H1 (cell line): ENCODE data around the gene PSG3. TPM values are rescaled to one million over a fixed set of nuclear protein-coding genes. Genes with fewer than 3 reads are reported as not detected.
"Not testable (repeated sequence)": the region's sequence is repeated elsewhere in the genome, so short reads cannot be mapped to it uniquely, and the experiment has no call there.

Source experiments
- CTCF ChIA-PET: fragments of 300-600 bp; sonication (Branson Sonifier 250); formaldehyde crosslinking; loops from one replicate; lab custom pipeline; 2021; ENCODE audit not compliant: partially characterized antibody; lab: Charles Lee
- POLR2A ChIA-PET: fragments of 300-600 bp; sonication (Branson Sonifier 250); formaldehyde crosslinking; loops from one replicate; lab custom pipeline; 2021; ENCODE audit warnings: inconsistent platforms; ENCODE audit not compliant: partially characterized antibody; lab: Charles Lee
- DNase-seq, 2 experiments: peaks; one replicate each; pipeline versions ENCODE4 v3.0.0 to v3.0.0-alpha.2; 2010 to 2022; ENCODE audit warnings: low spot score in 2 of 2, low read depth in 1 of 2, mixed read lengths in 1 of 2
- FAIRE-seq: peaks from 2 replicates; lab custom pipeline; 2011; peaks lifted over from hg19 to GRCh38; lab: Jason Lieb, UNC
- H2AFZ ChIP-seq: 2 replicates; pipeline ENCODE4 v1.8.1; 2012; ENCODE audit warnings: low read length, inconsistent platforms
- H2AK5ac ChIP-seq: 2 replicates; pipeline ENCODE4 v1.6.1; 2013; ENCODE audit warnings: low read depth, low read length
- H2BK120ac ChIP-seq: replicated peaks from 2 replicates; pipeline ENCODE3; 2013; ENCODE audit warnings: low read depth, low read length, inconsistent platforms
- H2BK12ac ChIP-seq: 2 replicates; pipeline ENCODE4 v1.6.1; 2013; ENCODE audit warnings: low read depth, low read length
- H2BK15ac ChIP-seq: 2 replicates; pipeline ENCODE4 v1.6.1; 2013; ENCODE audit warnings: low read length
- H2BK20ac ChIP-seq: 2 replicates; pipeline ENCODE4 v1.6.1; 2013; ENCODE audit warnings: low read length
- H2BK5ac ChIP-seq: 2 replicates; pipeline ENCODE4 v1.6.1; 2013; ENCODE audit warnings: low read depth, low read length
- H3K14ac ChIP-seq: 2 replicates; pipeline ENCODE4 v1.6.1; 2013; ENCODE audit warnings: inconsistent platforms; ENCODE audit not compliant: insufficient read length
- H3K18ac ChIP-seq: 2 replicates; pipeline ENCODE4 v1.6.1; 2013; ENCODE audit warnings: low read length; ENCODE audit errors: extremely low read depth
- H3K23ac ChIP-seq: 2 replicates; pipeline ENCODE4 v1.6.1; 2013; ENCODE audit warnings: inconsistent platforms; ENCODE audit not compliant: insufficient read length
- H3K23me2 ChIP-seq: 2 replicates; pipeline ENCODE4 v1.6.1; 2013; ENCODE audit warnings: low read depth, low read length
- H3K27ac ChIP-seq: 2 replicates; pipeline ENCODE4 v1.6.1; 2011; ENCODE audit warnings: low read depth, low read length, inconsistent platforms
- H3K27me3 ChIP-seq, 4 experiments: replicated peaks in 1 of 4; 1 replicate in 1 of 4; 2 replicates in 3 of 4; pipeline versions ENCODE4 v1.6.1 to v1.8.1; 2011 to 2013; ENCODE audit warnings: low read length in 3 of 4, mild to moderate bottlenecking in 3 of 4, inconsistent platforms in 2 of 4, mixed read lengths in 2 of 4, moderate library complexity in 1 of 4; ENCODE audit not compliant: control insufficient read depth in 3 of 4, insufficient read depth in 3 of 4; ENCODE audit errors: extremely low read depth in 1 of 4
- H3K36me3 ChIP-seq, 4 experiments: 2 replicates each; pipeline versions ENCODE4 v1.6.1 to v1.8.1; 2011 to 2013; ENCODE audit warnings: mild to moderate bottlenecking in 4 of 4, low read length in 3 of 4, moderate library complexity in 2 of 4, control low read depth in 1 of 4, inconsistent platforms in 1 of 4; ENCODE audit not compliant: insufficient read depth in 4 of 4, control insufficient read depth in 2 of 4
- H3K4ac ChIP-seq: replicated peaks from 2 replicates; pipeline ENCODE3; 2013; ENCODE audit warnings: low read length, low read depth, mixed read lengths, inconsistent platforms; ENCODE audit not compliant: insufficient read length
- H3K4me1 ChIP-seq, 4 experiments: replicated peaks in 1 of 4; 1 replicate in 1 of 4; 2 replicates in 3 of 4; pipeline versions ENCODE4 v1.6.1 to v1.8.1; 2011 to 2013; ENCODE audit warnings: low read length in 3 of 4, inconsistent platforms in 2 of 4, mixed read lengths in 1 of 4; ENCODE audit not compliant: insufficient read depth in 4 of 4, control insufficient read depth in 3 of 4
- H3K4me2 ChIP-seq, 2 experiments: 2 replicates each; pipeline versions ENCODE4 v1.6.1 to v1.8.1; 2011 to 2013; ENCODE audit warnings: low read depth in 2 of 2, low read length in 2 of 2, control low read depth in 1 of 2, inconsistent platforms in 1 of 2, mild to moderate bottlenecking in 1 of 2; ENCODE audit not compliant: insufficient read depth in 1 of 2
- H3K4me3 ChIP-seq, 4 experiments: fragments of 200-600, 300-600 bp in 1 of 4; sonication (generic), shearing (Covaris generic), sonication (Bioruptor Twin) in 1 of 4; 2 replicates each; pipeline versions ENCODE4 v1.5.1 to v1.8.1; 2011 to 2016; ENCODE audit warnings: low read length in 4 of 4, low read depth in 3 of 4, control low read depth in 2 of 4, inconsistent platforms in 2 of 4, mild to moderate bottlenecking in 2 of 4, mixed read lengths in 1 of 4, moderate library complexity in 1 of 4; ENCODE audit not compliant: insufficient read depth in 2 of 4; ENCODE audit errors: extremely low read depth in 1 of 4
- H3K56ac ChIP-seq: replicated peaks from 2 replicates; pipeline ENCODE3; 2013; ENCODE audit warnings: low read depth, mild to moderate bottlenecking, mixed read lengths, low read length, inconsistent platforms; ENCODE audit not compliant: insufficient read length
- H3K79me1 ChIP-seq: 2 replicates; pipeline ENCODE4 v1.6.1; 2013; ENCODE audit warnings: low read depth, low read length, control low read depth
- H3K79me2 ChIP-seq, 2 experiments: 2 replicates each; pipeline versions ENCODE4 v1.6.1 to v1.8.1; 2012 to 2013; ENCODE audit warnings: low read length in 2 of 2, mild to moderate bottlenecking in 2 of 2, inconsistent platforms in 1 of 2; ENCODE audit not compliant: insufficient read depth in 2 of 2, control insufficient read depth in 1 of 2
- H3K9ac ChIP-seq, 4 experiments: replicated peaks in 1 of 4; 1 replicate in 1 of 4; 2 replicates in 3 of 4; pipeline versions ENCODE4 v1.6.1 to v1.8.1; 2011 to 2013; ENCODE audit warnings: low read depth in 3 of 4, low read length in 3 of 4, control low read depth in 2 of 4, mild to moderate bottlenecking in 2 of 4, moderate library complexity in 2 of 4, inconsistent platforms in 1 of 4; ENCODE audit errors: extremely low read depth in 1 of 4
- H3K9me3 ChIP-seq, 2 experiments: 2 replicates each; pipeline versions ENCODE4 v1.6.1 to v1.8.1; 2012 to 2013; ENCODE audit warnings: mild to moderate bottlenecking in 2 of 2, moderate library complexity in 2 of 2, control low read depth in 1 of 2, inconsistent platforms in 1 of 2, low read depth in 1 of 2, low read length in 1 of 2, mixed read lengths in 1 of 2; ENCODE audit not compliant: insufficient read depth in 2 of 2
- H4K20me1 ChIP-seq, 2 experiments: replicated peaks in 1 of 2; 2 replicates each; pipeline versions ENCODE3 to v1.8.1; 2011 to 2013; ENCODE audit warnings: inconsistent platforms in 2 of 2, low read length in 2 of 2, mild to moderate bottlenecking in 1 of 2; ENCODE audit not compliant: insufficient read depth in 2 of 2, control insufficient read depth in 1 of 2
- H4K5ac ChIP-seq: 2 replicates; pipeline ENCODE4 v1.6.1; 2013; ENCODE audit warnings: low read length, low read depth, mixed read lengths, inconsistent platforms; ENCODE audit not compliant: insufficient read length
- H4K8ac ChIP-seq: 2 replicates; pipeline ENCODE4 v1.8.0; 2013; ENCODE audit warnings: mild to moderate bottlenecking, moderate library complexity, low read length, inconsistent platforms; ENCODE audit not compliant: insufficient read depth; ENCODE audit errors: extremely low read depth
- H4K91ac ChIP-seq: replicated peaks from 2 replicates; pipeline ENCODE3; 2013; ENCODE audit warnings: low read length, mixed read lengths, inconsistent platforms; ENCODE audit not compliant: insufficient read length
- WGBS, 2 experiments: shearing (Covaris generic) in 1 of 2; methylation state at CpG; one replicate each; pipeline versions ENCODE4 v1.1.6 to v1.1.7; 2013 to 2015; ENCODE audit warnings: low lambda C conversion rate in 2 of 2, mixed read lengths in 2 of 2, inconsistent platforms in 1 of 2, low coverage in 1 of 2, missing lambda C conversion rate in 1 of 2; ENCODE audit not compliant: insufficient replicate concordance in 2 of 2, insufficient coverage in 1 of 2, insufficient read length in 1 of 2; ENCODE audit errors: extremely low coverage in 1 of 2, missing lambda C conversion rate in 1 of 2; 5-methylcytosine and 5-hydroxymethylcytosine counted together
- polyA plus RNA-seq, 7 experiments: library from polyadenylated mRNA; depleted of rRNA in 3 of 7; stranded (reverse) in 5 of 7; unstranded in 2 of 7; fragments of >200 nt in 5 of 7; fragments of 200-250 nt in 2 of 7; gene quantifications; 1 replicate in 5 of 7; 2 replicates in 1 of 7; 4 replicates in 1 of 7; pipeline versions ENCODE4 v1.2.1 to v1.2.3, GENCODE V29; 2011 to 2013; ENCODE audit warnings: missing spikeins in 2 of 7, mixed read lengths in 2 of 7
- total RNA-seq: library from RNA; stranded (reverse); fragmentation: NEBNext Ultra II Directional; extraction: Animal tissue kit (Norgen Biotek cat#: 25700); gene quantifications from 2 replicates; pipeline ENCODE4 v1.2.1, GENCODE V29; 2021

The PSG3 gene
- total and polyA plus RNA-seq, 2 of the 8 experiments (the other 6 are each of a cell fraction or from before 2014, with no cell fraction given), result not detected

DNA sequence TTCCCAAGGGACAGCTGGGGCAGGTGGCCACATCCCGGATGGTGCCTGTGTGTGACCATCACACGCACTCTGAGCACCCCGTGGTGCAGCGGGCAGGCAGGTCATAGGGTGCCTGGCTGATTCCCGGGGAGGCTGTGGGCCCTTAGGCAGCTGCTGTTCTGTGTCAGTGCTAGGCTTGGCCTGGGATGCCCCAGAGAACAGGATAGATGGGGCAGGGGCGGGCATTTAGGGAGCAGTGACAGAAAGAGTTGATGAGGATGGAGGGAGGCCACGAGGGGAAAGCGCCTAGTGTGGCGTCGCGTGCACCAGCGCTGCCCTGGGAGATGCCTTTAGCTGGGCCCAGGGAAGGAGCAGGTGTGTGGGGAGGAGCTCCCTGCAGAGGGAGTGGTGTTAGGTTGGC, 26.6 kb upstream of the PSG3 start:
- H3K4me1 ChIP-seq, H3K36me3 ChIP-seq, CTCF ChIA-PET, H2BK12ac ChIP-seq, H3K23me2 ChIP-seq, H4K5ac ChIP-seq, H3K14ac ChIP-seq, H2AFZ ChIP-seq, H3K27ac ChIP-seq, POLR2A ChIA-PET, H3K4me3 ChIP-seq, H3K4ac ChIP-seq, H2BK20ac ChIP-seq, H2BK5ac ChIP-seq, H3K4me2 ChIP-seq, H2BK15ac ChIP-seq, FAIRE-seq, H3K79me1 ChIP-seq, DNase-seq, H3K23ac ChIP-seq, H3K79me2 ChIP-seq, H2BK120ac ChIP-seq, H3K27me3 ChIP-seq, H3K9ac ChIP-seq, H2AK5ac ChIP-seq, H4K20me1 ChIP-seq, H3K56ac ChIP-seq, H4K8ac ChIP-seq, H4K91ac ChIP-seq, H3K18ac ChIP-seq: not testable (repeated sequence)
- H3K9me3 ChIP-seq, result peaks cover 16 to 49% of the 10 kb centered on the region in 2 experiments; a peak in 3 of 4 replicates
- 90% methylated on average over 12 of the region's 12 CpGs; no CpG with 5 or more reads in 1 of the 2 experiments for WGBS, 2 experiments
